ENCODE results near the gene MYH7.

DNA sequence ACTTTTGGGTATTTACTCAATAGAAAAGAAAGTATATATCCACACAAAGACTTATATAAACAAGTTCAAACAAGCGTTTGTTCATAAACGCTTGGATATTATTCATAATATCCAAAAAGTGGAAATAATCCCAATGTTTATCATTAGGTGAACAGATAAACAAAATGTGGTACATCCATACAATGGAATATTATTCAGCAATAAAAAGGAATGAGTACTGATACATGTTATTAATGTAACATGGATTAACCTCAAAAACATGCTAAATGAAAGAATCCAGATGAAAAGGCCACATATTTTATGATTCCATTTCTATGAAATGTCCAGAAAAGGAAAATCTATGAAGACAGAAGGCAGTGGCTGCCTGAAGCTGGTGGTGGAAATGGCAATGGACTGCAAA, 16.8 kb upstream of the MYH7 start:
- TF ChIP-seq, protein P1, sequence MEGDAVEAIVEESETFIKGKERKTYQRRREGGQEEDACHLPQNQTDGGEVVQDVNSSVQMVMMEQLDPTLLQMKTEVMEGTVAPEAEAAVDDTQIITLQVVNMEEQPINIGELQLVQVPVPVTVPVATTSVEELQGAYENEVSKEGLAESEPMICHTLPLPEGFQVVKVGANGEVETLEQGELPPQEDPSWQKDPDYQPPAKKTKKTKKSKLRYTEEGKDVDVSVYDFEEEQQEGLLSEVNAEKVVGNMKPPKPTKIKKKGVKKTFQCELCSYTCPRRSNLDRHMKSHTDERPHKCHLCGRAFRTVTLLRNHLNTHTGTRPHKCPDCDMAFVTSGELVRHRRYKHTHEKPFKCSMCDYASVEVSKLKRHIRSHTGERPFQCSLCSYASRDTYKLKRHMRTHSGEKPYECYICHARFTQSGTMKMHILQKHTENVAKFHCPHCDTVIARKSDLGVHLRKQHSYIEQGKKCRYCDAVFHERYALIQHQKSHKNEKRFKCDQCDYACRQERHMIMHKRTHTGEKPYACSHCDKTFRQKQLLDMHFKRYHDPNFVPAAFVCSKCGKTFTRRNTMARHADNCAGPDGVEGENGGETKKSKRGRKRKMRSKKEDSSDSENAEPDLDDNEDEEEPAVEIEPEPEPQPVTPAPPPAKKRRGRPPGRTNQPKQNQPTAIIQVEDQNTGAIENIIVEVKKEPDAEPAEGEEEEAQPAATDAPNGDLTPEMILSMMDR (IDR thresholded peaks at IDR 0.05; ENCODE audit: insufficient read depth, low read length): no peak
- TF ChIP-seq, protein P2, sequence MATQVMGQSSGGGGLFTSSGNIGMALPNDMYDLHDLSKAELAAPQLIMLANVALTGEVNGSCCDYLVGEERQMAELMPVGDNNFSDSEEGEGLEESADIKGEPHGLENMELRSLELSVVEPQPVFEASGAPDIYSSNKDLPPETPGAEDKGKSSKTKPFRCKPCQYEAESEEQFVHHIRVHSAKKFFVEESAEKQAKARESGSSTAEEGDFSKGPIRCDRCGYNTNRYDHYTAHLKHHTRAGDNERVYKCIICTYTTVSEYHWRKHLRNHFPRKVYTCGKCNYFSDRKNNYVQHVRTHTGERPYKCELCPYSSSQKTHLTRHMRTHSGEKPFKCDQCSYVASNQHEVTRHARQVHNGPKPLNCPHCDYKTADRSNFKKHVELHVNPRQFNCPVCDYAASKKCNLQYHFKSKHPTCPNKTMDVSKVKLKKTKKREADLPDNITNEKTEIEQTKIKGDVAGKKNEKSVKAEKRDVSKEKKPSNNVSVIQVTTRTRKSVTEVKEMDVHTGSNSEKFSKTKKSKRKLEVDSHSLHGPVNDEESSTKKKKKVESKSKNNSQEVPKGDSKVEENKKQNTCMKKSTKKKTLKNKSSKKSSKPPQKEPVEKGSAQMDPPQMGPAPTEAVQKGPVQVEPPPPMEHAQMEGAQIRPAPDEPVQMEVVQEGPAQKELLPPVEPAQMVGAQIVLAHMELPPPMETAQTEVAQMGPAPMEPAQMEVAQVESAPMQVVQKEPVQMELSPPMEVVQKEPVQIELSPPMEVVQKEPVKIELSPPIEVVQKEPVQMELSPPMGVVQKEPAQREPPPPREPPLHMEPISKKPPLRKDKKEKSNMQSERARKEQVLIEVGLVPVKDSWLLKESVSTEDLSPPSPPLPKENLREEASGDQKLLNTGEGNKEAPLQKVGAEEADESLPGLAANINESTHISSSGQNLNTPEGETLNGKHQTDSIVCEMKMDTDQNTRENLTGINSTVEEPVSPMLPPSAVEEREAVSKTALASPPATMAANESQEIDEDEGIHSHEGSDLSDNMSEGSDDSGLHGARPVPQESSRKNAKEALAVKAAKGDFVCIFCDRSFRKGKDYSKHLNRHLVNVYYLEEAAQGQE (IDR thresholded peaks at IDR 0.05; ENCODE audit: insufficient replicate concordance, low read depth): no peak
- TF ChIP-seq POLR2AphosphoS5 (IDR thresholded peaks at IDR 0.05; ENCODE audit: low read depth) (no peak), GABPA (IDR thresholded peaks at IDR 0.05; ENCODE audit: low read depth) (no peak)

Data from HL-60 (cell line).